IMR-90 (cell line): ENCODE results near the gene S1PR5.
"Not testable (repeated sequence)": the region's sequence is repeated elsewhere in the genome, so short reads cannot be mapped to it uniquely, and the experiment has no call there.

Experiments
- CEBPB ChIP-seq: IDR thresholded peaks from 2 replicates; pipeline ENCODE4 v1.6.1; 2012; ENCODE audit warnings: low read depth, low read length, improper control_type of control experiment
- CHD1 ChIP-seq: IDR thresholded peaks from 2 replicates; pipeline ENCODE4 v1.6.1; 2012; ENCODE audit warnings: low read depth, low read length, improper control_type of control experiment
- CTCF ChIP-seq: conservative IDR thresholded peaks from 2 replicates; pipeline ENCODE4 v1.5.1; 2012; ENCODE audit warnings: mild to moderate bottlenecking, low read depth, low read length, improper control_type of control experiment
- ELK1 ChIP-seq: fragments of 150-350 bp; IDR thresholded peaks from 2 replicates; pipeline ENCODE4 v1.6.1; 2016; ENCODE audit warnings: low read depth, mild to moderate bottlenecking, low read length, moderate library complexity, borderline replicate concordance
- MAFK ChIP-seq: IDR thresholded peaks from 2 replicates; pipeline ENCODE4 v1.6.1; 2012; ENCODE audit warnings: low read depth, low read length, improper control_type of control experiment
- MAZ ChIP-seq: IDR thresholded peaks from 2 replicates; pipeline ENCODE4 v1.6.1; 2012; ENCODE audit warnings: low read depth, mild to moderate bottlenecking, low read length, improper control_type of control experiment, moderate library complexity, borderline replicate concordance
- MXI1 ChIP-seq: IDR thresholded peaks from 2 replicates; pipeline ENCODE4 v1.6.1; 2012; ENCODE audit warnings: low read depth, mild to moderate bottlenecking, low read length, moderate library complexity, borderline replicate concordance
- NFE2L2 ChIP-seq: fragments of 150-350 bp; IDR thresholded peaks from 2 replicates; pipeline ENCODE4 v1.6.1; 2016; ENCODE audit warnings: low read depth, mild to moderate bottlenecking, low read length
- POLR2A ChIP-seq: IDR thresholded peaks from 2 replicates; pipeline ENCODE4 v1.6.1; 2012; ENCODE audit warnings: mild to moderate bottlenecking, low read depth, low read length
- RAD21 ChIP-seq: IDR thresholded peaks from 2 replicates; pipeline ENCODE4 v1.6.1; 2012; ENCODE audit warnings: low read length, improper control_type of control experiment
- RFX5 ChIP-seq: IDR thresholded peaks from 2 replicates; pipeline ENCODE4 v1.8.0; 2012; ENCODE audit warnings: low read depth, mild to moderate bottlenecking, low read length, moderate library complexity
- SMC3 ChIP-seq: fragments of 150-350 bp; IDR thresholded peaks from 2 replicates; pipeline ENCODE4 v1.6.1; 2016; ENCODE audit warnings: low read depth, mild to moderate bottlenecking, antibody characterized with exemption, low read length, moderate library complexity
- USF2 ChIP-seq: fragments of 150-350 bp; IDR thresholded peaks from 2 replicates; pipeline ENCODE4 v1.6.1; 2017; ENCODE audit warnings: mild to moderate bottlenecking, antibody characterized with exemption, low read length, low read depth

GRCh38 chr19:10551006-10551405 is 33.8 kb upstream of the S1PR5 start:
- TF ChIP-seq MAZ, CTCF, CEBPB, POLR2A, MAFK, NFE2L2, CHD1, USF2, ELK1, SMC3, RAD21, MXI1, RFX5: not testable (repeated sequence)
